NB4 (cell line): ENCODE results near the gene GRID1.

Experiments
- MYC ChIP-seq: IDR thresholded peaks from 2 replicates; pipeline ENCODE4 v1.6.1; 2011; ENCODE audit warnings: low read depth, low read length
- POLR2A ChIP-seq: IDR thresholded peaks from 2 replicates; pipeline ENCODE4 v1.6.1; 2011; ENCODE audit warnings: mild to moderate bottlenecking; ENCODE audit not compliant: insufficient read length; ENCODE audit errors: extremely low read depth
- TF ChIP-seq, protein P1 (sequence below): IDR thresholded peaks from one replicate; pipeline ENCODE4 v1.5.1; 2012; ENCODE audit warnings: low read depth, low read length

GRCh38 chr10:86152911-86153310 lies 213.7 kb downstream of the GRID1 start:
- TF ChIP-seq POLR2A (no peak), MYC (no peak)
- TF ChIP-seq, protein P1, sequence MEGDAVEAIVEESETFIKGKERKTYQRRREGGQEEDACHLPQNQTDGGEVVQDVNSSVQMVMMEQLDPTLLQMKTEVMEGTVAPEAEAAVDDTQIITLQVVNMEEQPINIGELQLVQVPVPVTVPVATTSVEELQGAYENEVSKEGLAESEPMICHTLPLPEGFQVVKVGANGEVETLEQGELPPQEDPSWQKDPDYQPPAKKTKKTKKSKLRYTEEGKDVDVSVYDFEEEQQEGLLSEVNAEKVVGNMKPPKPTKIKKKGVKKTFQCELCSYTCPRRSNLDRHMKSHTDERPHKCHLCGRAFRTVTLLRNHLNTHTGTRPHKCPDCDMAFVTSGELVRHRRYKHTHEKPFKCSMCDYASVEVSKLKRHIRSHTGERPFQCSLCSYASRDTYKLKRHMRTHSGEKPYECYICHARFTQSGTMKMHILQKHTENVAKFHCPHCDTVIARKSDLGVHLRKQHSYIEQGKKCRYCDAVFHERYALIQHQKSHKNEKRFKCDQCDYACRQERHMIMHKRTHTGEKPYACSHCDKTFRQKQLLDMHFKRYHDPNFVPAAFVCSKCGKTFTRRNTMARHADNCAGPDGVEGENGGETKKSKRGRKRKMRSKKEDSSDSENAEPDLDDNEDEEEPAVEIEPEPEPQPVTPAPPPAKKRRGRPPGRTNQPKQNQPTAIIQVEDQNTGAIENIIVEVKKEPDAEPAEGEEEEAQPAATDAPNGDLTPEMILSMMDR = no peak
